ENCODE measurements around the gene PRPH.
A peak's percentile ranks its signal among the peaks of the same experiment; 100 is the strongest.
"Not testable (repeated sequence)": the region's sequence is repeated elsewhere in the genome, so short reads cannot be mapped to it uniquely, and the experiment has no call there.

The PRPH gene

GRCh38 chr12:49298160-49298559 lies 3.2 kb downstream of the PRPH start:
- no peak for DNase-seq (ENCODE audit: low read depth in 1 of 2, low spot score in 1 of 2)

- DNase-seq (ENCODE audit: low read depth in 1 of 2, low spot score in 1 of 2), result no peak
Observed at GRCh38 chr12:49301760-49302159, 6.8 kb downstream of the PRPH start.

- no peak for DNase-seq (ENCODE audit: low read depth in 1 of 2, low spot score in 1 of 2)
Observed at GRCh38 chr12:49304161-49304560, 9.2 kb downstream of the PRPH start.

- DNase-seq (ENCODE audit: low read depth in 1 of 2, low spot score in 1 of 2), result no peak
Observed at GRCh38 chr12:49305762-49306510, 11.0 kb downstream of the PRPH start.

- DNase-seq (ENCODE audit: low read depth in 1 of 2, low spot score in 1 of 2), result no peak
Observed at GRCh38 chr12:49309386-49309785, 14.4 kb downstream of the PRPH start.

- DNase-seq (ENCODE audit: low read depth in 1 of 2, low spot score in 1 of 2), result not testable (repeated sequence)
Observed at GRCh38 chr12:49310451-49311000, 15.6 kb downstream of the PRPH start.

- no peak for DNase-seq (ENCODE audit: low read depth in 1 of 2, low spot score in 1 of 2)
Observed at GRCh38 chr12:49314811-49315210, 19.9 kb downstream of the PRPH start.

GRCh38 chr12:49317118-49317517 lies 22.2 kb downstream of the PRPH start:
- DNase-seq (ENCODE audit: low read depth in 1 of 2, low spot score in 1 of 2), result not testable (repeated sequence)

- DNase-seq (ENCODE audit: low read depth in 1 of 2, low spot score in 1 of 2), result not testable (repeated sequence)
Observed at GRCh38 chr12:49320411-49321103, 25.6 kb downstream of the PRPH start.

GRCh38 chr12:49322367-49322707 lies 27.4 kb downstream of the PRPH start:
- DNase-seq (ENCODE audit: low read depth in 1 of 2, low spot score in 1 of 2), result no peak

- peak; percentile 90 to 93 for DNase-seq (ENCODE audit: low read depth in 1 of 2, low spot score in 1 of 2)
Observed at GRCh38 chr12:49322708-49323523, 28.0 kb downstream of the PRPH start, which contains the start of gene TROAP. Gene TROAP, plus strand, starts transcription at chr12:49323255. Its CDS starts 354 bp downstream, at chr12:49323609.

GRCh38 chr12:49323524-49324097 lies 28.7 kb downstream of the PRPH start:
- no peak for DNase-seq (ENCODE audit: low read depth in 1 of 2, low spot score in 1 of 2)

GRCh38 chr12:49325606-49326005 lies 30.7 kb downstream of the PRPH start:
- DNase-seq (ENCODE audit: low read depth in 1 of 2, low spot score in 1 of 2), result no peak

GRCh38 chr12:49327368-49327767 lies 32.4 kb downstream of the PRPH start:
- DNase-seq (ENCODE audit: low read depth in 1 of 2, low spot score in 1 of 2), result no peak

- no peak for DNase-seq (ENCODE audit: low read depth in 1 of 2, low spot score in 1 of 2)
Observed at GRCh38 chr12:49327887-49328286, 32.9 kb downstream of the PRPH start.

- no peak for DNase-seq (ENCODE audit: low read depth in 1 of 2, low spot score in 1 of 2)
Observed at GRCh38 chr12:49328816-49329215, 33.9 kb downstream of the PRPH start.

GRCh38 chr12:49330032-49330619 lies 35.2 kb downstream of the PRPH start:
- no peak for DNase-seq (ENCODE audit: low read depth in 1 of 2, low spot score in 1 of 2)

GRCh38 chr12:49330631-49331379 lies 35.9 kb downstream of the PRPH start:
- no peak for DNase-seq (ENCODE audit: low read depth in 1 of 2, low spot score in 1 of 2)

GRCh38 chr12:49331380-49332222 lies 36.7 kb downstream of the PRPH start:
- no peak for DNase-seq (ENCODE audit: low read depth in 1 of 2, low spot score in 1 of 2)

Data from activated T-helper 1 cell treated with anti-CD3 and anti-CD28 coated beads, Interleukin-2, amount 50 U/mL, for 16 hours (primary cell).